CD4-positive, alpha-beta T cell treated with Interleukin-4 for 1 hour (primary cell): ENCODE data around the gene MLLT6.

Experiments
- DNase-seq, 2 donors: peaks; one replicate each; pipeline ENCODE4 v3.0.0-alpha.2; 2020 to 2022

The MLLT6 gene

GRCh38 chr17:38729368-38729885 is 24.4 kb downstream of the MLLT6 start:
- DNase-seq: no peak

- peak; percentile 87 for DNase-seq
Measured at GRCh38 chr17:38729886-38730525, 24.9 kb downstream of the MLLT6 start, which contains the start of gene CISD3. Gene CISD3, plus strand, starts transcription at chr17:38730341. Its CDS starts 18 bp downstream, at chr17:38730359.

DNA sequence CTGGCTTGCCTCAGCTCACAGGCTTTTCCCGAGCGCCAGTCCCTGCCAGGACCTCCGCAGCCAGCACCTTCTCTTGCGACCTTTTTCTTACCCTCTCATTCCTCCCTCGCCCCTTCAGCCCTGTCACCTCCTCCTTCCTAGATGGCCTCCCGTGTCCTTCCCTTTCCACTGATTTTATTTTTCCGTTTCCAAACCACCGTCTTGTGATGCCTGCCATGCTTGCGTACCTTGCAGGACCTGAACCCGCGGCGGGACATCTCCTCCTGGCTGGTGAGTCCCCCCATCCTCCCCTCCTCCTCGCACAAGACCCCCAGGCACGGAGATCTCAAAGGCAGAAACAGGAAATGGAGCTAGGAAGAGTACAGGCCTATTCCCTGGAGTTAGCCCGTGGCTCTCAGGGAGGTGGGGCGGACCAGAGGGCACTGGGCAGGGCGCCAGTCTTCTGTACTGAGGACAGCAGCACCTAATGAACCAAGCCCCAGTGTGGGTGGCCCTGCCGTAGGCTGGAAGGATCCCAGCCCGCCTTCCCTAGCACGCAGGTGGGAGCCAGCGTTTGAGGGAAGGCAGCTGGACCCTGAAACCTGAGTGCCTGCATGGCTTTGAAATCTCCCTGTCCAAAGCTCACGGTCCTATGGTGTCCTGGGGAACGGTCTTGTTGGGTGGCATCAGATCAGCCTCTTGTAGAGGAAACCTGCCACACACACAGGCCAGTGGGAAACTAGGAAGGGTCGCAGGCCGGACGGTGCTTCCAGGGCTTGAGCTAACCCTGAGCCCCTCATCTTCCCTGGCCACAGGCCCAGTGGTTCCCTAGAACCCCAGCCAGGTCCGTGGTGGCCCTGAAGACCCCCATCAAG is 25.7 kb downstream of the MLLT6 start:
- DNase-seq: no peak

DNA sequence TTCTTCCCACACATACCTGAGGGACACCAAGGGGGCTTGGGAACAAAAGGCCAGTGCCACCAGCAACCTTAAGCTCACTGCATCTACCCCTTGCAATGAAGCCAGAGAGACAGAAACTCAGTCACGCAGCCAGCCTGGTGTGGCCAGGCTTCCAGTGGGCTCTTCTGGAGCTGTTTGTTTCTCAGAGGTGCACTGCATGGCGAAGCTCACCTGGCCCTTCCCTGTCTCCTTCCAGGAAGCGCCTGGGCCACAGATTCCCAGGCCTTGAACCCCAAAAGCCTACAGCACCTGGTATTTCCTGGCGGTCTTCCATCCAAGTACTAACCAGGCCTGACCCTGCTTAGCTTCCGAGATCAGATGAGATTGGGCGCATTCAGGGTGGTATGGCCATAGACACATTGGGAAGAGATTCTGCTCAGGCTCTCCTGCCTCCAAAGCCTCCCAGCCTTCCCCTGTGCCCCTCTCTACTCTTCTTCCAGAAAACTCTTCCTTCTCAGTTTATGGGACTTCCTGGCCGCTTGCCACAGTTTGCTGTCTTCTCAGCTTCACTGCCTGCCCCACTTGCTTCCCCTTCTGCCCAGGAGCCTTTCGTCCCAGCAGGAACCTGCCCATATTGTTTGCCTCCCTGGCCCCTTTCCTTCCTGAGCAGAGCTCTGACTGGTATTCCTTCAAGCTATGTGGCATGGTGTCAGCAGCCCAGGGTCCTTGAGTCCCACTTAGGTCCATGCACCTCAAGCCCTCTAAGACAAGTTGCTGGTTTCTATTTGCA is 26.6 kb downstream of the MLLT6 start:
- no peak for DNase-seq

- DNase-seq: no peak
Measured at GRCh38 chr17:38732376-38733281, 27.6 kb downstream of the MLLT6 start.

DNA sequence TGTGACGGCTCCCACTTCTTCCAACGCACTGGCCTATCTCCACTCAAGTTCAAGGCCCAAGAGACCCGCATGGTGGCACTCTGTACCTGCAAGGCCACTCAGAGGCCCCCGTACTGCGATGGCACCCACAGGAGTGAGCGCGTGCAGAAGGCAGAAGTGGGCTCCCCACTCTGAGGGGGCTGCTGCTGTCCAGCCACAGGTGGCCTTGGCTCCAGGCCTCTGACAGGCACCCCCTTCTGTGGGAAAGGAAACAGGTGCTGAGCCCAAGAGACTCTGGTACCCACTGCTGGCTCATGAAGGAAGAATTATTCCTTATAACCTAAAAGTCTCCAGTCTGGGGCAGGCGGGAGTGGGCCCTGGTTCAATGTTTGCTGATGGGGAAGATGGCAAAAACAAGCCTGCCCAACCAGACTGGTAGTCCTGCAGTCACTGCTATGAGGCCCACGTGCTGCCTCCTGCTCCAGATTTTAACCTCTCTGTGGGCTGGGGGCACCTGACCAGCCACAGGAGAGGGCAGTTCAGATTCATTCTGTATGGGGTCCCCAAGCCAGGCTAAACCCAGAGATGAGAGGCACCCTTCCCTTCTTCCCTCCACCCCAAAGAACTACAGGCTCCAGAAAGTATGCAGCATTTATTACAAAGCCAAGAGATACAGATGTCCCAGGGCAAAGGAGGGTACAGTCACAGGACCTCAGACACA is 28.4 kb downstream of the MLLT6 start:
- DNase-seq: no peak

GRCh38 chr17:38733982-38734973 is 29.2 kb downstream of the MLLT6 start:
- no peak for DNase-seq

- peak; percentile 66 to 70 for DNase-seq
Measured at GRCh38 chr17:38735161-38735997, 30.3 kb downstream of the MLLT6 start.

- no peak for DNase-seq
Measured at GRCh38 chr17:38738007-38738662, 33.1 kb downstream of the MLLT6 start.

DNA sequence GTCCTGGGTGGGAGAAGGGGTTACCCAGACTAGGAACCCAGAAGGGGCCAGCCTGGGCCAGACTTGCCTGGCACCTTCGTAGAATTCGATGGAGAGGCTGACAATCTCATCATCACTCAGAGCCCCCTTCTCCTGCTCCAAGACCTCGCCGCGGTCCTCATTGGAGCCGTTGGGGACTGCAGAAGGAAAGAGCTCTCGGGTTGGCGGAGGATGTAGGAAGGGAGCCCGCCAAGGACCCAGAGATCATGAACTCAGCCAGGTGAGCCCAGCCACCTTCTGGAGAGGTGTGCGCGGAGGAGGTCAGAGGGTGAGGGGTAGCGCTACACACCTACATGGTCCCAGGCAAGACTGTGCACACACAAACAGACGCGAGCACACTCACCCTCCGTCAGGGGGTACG is 33.6 kb downstream of the MLLT6 start:
- no peak for DNase-seq

DNA sequence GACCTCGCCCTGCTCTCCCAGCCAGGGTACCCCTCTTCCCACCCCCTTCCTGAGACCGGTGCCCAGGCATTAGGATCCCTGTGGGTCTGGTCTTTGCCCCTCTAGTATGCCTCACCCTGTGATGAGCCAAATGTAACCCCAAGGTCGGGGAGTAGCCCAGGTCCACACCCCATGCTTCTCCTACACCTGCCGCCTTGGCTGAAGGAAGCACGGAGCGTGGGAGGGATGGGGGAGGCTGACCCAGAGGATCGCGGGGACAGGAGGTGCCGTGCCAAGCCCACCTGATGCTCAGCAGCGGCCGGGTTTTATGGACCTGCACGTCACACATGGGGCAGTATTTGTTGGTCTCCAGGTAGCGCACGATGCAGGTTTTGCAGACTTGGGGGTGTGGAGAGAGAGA is 34.2 kb downstream of the MLLT6 start:
- DNase-seq: no peak

GRCh38 chr17:38740044-38740443 is 35.0 kb downstream of the MLLT6 start:
- DNase-seq: no peak

DNA sequence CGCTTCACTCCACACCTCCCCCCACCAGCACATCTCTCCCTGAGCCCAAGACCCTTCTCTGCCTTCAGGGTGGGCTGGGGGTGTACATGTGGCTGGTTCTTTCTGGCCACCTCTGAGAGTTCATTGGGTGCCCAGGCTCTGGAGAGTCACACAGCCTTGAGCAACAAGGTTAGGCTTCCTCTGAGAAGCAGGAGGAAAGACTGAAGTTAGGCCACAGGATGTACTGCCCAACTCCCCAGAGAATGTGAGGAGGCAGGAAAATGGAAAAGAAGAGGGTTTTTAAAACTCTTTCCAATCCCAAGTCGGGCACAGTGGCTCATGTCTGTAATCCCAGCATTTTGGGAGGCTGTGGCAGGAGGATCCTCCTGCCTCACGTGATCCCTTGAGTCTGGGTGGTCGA is 35.7 kb downstream of the MLLT6 start:
- no peak for DNase-seq

DNA sequence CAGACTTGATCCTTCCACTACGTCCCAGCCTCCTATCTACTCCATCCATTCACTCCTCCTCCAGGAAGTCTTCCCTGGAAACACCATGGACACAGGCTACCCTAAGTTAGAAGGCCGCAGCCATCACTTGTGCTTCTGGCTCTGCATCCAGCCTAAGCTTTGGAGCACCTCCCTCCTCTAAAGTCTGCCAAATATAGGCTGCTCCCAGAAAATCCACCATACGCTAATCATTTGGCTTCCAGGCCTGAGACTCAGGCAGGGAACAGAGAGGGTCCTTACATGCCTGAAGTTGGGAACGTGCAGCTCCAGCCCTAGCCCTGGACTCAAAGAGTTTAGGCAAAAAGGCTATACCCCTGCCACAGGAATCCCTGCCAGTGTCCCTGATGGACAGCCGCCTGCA is 36.4 kb downstream of the MLLT6 start:
- no peak for DNase-seq

- DNase-seq: no peak
Measured at GRCh38 chr17:38741921-38742410, 36.9 kb downstream of the MLLT6 start.

DNA sequence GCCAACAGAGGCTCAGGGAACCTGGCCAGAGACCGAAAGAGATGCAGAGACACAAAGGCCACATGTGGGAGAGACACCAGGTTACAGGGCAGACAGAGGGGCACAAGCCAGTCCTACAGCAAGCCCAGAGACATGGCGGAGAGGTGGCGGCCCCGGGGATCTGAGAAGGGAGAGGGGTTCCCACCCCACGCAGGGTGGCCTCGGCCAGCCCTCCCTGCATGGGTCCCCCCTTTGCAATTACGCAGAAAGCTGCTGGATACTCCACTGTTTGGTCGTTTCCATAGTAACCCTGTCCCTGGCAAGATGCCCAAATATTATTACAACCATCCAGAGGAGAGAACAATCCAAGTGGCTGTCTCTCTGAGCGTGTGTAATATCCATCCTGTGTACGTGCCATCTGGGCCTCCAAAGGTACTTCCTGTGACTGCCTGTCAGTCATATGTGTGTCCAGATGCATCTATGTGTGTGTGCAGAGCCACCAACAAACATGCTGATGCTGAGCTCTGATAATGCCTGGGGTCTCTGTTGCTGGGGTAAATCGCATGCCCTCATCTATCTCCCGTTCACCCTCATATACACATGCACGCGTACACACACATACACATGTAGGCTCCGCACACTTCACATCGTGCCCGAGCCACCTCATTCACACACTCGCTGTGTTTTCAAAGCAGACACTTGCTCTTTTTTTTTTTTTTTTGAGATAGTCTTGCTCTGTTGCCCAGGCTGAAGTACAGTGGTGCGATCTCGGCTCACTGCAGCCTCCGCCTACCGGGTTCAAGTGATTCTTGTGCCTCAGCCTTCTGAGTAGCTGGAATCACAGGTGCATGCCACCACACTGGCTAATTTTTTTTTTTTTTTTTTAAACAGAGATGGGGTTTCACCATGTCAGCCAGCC is 37.6 kb downstream of the MLLT6 start:
- no peak for DNase-seq

DNA sequence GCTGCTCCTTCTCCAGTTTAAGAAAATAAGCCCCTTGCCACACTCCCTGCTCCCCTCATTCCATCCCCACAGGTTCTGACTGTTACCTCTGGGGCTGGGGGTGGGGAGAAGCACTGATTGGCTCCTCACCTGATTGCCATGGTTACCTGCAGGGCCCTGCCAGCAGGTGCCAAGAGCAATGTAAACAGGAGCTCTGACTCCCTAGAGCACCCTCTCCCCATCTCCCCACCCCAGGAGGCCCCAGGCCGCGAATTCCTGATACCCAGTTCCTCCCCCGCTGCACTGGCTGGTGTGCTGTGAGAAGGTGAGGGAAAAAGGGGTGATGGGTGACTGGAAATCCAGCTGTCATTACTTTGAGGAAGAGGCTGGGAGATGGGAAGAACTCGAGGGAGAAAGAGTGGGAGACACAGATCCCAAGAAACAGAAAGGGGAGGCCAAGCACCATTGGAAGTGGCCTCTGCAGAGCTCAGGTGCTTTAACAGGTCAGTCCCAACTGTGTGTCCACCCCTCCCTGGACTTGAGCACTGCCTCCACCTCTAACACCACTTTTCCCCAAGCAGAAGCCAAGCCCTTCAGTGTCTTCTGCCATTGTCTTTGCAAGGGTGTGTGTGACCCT is 38.6 kb downstream of the MLLT6 start:
- DNase-seq: no peak
